CD4-positive, alpha-beta T cell treated with Interleukin-6 for 4 hours (primary cell): ENCODE data around the gene RBMS3.
"Not testable (repeated sequence)": the region's sequence is repeated elsewhere in the genome, so short reads cannot be mapped to it uniquely, and the experiment has no call there.

Experiments used
- DNase-seq: peaks from one replicate; pipeline ENCODE4 v3.0.0-alpha.2; 2020; ENCODE audit warnings: mixed read lengths

Gene RBMS3

DNA sequence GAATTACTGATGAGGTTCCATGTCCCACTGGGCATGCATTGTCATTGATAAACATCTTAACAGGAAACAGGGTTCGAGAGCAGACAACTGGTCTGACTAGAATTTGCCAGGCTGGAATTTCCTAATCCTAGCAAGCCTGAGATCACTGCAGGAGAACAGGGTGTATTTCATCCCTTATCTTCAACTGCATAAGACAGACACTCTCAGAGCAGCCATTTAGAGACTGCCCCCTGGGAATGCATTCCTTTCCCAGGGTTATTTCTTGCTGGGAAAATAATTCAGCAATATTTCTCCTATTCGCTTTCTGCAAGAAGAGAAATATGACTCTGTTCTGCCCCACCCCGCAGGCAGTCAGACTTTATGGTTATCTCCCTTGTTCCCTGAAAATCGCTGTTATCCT, 113.1 kb downstream of the RBMS3 start:
- not testable (repeated sequence) for DNase-seq

DNA sequence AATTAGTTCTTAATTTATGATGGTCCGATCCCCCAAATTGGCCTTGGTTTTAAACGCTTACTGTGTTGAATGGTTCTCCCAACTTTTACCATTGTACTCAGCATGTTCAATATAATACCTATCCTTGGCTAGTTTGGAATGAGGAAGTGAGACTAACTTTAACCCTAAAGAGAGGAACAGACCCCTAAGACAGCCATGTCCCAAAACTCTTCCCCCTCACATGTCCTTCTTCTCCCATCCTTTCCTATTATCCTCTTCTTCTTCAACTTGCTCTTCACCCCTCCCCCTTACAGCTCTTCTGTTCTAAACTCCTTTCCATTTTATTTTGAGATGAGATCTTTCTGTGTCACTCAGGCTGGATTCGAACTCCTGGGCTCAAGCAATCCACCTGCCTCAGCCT, 116.5 kb downstream of the RBMS3 start:
- DNase-seq, result no peak

DNA sequence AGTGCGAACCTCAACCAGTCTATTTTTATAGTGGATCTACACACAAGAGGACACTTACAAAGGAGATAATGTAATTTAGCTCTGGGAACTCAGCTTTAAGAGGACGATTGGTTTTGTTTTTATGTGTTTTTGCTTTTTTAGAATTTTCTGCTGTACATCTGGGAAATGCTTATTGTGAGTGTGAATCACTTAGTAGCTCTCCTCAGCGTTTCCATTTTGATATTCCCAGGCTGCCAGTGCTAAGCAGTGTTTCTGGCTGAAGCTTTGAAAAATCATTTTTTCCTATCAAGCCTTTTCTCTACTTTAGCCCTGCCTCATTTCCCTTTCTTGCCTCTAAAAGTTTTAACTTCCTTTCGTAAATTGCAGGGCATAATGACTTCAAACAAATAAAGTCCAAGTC, 117.9 kb downstream of the RBMS3 start:
- DNase-seq, result no peak

DNA sequence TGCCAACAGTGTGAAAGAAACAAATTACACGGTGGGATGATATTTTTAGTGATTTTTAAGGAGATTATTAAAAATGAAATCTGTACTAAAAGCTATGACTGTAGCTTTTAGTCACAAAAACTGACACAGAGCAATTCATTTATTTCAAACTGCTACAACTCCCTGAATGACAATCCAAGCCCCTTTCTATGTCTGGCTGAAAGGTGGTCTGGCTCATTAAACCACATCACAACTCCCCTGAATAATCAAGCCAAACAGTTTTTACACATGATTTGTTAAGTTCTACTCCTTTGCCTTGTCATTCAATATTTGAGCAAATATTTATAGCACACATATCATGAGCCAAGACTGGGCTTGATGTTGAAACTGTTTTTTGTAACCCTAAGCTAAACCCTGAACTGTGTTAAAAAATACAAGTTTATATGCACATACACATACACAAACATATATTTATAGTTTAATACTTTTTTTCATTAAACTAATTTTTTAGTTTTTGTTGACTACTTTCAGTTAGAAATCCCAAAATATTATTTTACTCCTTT, 125.5 kb downstream of the RBMS3 start:
- no peak for DNase-seq

DNA sequence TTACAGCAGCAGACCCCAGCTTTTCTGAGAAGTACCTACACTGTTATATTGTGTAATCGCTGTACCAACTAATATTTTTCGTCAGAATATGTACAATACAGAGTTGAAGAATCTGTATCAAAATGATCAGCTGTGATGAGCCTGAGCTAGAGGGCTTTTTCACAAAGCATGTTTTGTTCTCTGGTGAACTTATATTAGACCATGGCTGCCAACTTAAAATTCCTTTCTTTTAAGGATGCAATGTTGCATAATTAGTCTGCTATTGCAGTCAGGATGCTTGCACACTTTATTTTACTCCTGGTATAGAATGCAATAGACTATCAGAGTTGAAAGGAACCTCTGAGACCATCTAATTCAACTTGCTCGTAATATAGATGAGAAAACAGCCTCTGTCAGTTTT, 127.8 kb downstream of the RBMS3 start:
- no peak for DNase-seq

DNA sequence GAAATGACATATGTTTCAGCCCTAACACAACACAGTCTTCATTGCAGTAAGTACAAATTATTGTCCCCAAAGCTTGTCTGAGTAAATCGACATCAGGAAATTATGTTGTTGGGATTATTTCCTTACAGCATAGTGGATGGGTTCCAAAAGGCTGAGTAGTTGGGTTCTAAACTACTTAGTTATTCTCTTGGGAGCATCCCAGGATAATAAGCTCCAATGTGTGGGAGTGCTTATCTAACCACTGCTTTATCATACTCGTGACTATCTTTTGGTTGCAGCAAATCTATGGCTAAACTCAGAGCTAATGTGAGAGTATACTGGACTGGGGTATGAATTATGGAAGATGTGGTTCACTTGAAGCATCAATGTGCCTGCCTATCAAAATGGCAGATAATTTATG, 128.5 kb downstream of the RBMS3 start:
- no peak for DNase-seq

DNA sequence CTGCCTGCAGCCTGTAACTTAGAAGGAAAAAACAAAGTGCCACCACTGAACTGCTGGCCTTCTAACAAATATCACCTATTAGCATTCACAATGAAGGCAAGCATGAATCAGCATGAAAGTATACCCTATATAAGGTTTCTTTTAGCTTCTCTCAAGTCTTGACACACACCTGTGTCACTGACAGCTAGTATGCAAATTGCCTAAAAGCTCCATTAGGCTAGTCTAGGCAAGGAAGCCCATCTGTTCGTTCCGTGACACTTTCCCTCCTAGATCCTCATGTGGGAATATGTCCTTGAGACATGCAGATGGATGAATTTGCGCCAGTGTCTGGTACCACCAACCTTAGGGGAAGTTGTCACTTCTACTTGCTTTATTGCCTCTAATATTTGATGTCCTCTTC, 129.3 kb downstream of the RBMS3 start:
- DNase-seq, result no peak

DNA sequence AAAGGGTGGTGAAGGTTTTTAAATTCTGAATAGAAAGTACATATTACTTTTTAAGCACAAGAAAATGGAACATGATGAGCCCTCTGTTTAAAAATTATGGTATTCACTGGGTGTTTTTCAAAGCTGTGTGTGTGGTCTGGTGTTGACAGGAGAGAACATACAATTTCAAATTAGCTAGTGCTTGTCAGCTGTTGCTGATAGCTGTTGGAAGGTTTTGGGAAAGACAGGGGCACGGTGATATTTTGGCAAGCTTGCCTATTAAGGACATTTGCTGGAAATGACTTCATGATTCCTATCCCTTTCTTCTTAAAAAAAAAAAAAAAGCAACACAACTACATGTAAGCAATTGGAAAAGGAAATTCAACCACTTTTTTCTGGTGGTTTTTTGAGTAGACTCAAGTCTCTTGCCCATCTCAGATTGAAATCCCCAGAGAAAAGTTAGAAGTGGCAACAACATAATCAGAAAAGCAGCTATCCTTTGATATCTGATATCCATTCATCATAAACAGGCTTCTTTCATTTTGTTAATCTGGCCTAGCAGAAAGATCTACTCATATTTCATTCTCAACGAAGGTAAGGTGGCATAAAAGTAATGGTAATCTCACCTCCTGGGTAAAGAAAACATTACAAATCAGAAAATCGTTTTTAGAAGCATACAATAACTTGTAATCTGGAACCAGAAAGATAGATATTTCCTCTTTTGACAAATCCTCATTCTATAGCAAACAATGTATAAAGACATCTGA, 130.0 kb downstream of the RBMS3 start:
- DNase-seq, result no peak

DNA sequence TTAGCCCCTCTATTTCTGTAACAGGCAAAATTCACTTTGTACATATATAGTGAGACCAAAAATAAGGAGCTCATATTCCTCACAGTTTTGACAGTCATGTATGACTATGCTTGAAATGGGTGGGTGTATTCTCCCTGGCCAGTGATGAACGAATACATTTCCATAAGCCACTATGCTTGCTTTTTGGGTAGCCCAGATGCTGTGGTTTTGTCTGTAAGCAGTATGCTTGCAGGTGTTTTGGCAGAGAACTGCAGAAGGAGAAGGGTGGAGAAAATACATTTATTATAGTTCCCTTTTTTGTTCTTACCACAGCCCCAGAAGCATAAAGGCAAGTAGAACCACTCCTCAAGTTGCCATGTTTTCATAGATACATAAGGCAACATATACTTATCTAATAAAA, 131.2 kb downstream of the RBMS3 start:
- no peak for DNase-seq

DNA sequence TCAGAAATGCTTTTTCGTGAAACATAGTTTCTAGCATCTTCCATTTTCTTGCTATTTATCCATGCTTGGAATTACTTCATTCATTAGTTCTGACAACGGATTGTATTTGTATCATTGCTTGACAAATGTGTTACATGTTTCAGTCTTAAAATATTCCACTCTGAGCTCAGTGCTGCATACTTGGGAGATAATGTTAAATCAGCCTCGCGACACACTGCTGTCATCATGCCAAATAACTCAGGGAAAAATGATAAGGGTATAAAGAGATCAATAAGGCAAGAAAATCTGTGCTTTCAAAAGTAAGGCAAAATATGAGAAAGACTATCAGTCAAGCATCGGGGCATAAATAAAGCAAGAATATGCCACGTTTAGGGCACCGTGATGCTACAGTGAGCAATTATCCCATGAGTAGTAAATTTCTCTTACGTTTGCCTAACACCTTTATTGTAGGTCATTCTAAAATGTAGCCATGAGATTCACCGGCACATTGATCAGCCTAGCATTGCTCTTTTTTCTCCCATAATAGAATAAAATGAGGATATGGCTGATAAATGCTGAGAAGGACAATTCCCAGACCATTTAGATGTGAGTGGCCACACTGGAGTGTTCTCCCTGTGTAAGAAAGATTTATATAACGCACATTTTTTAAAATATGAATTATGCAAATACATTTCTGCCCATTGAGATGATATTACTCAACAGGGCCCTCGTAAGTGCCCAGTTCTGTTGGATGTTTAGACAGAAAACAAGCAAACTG, 133.8 kb downstream of the RBMS3 start:
- no peak for DNase-seq

DNA sequence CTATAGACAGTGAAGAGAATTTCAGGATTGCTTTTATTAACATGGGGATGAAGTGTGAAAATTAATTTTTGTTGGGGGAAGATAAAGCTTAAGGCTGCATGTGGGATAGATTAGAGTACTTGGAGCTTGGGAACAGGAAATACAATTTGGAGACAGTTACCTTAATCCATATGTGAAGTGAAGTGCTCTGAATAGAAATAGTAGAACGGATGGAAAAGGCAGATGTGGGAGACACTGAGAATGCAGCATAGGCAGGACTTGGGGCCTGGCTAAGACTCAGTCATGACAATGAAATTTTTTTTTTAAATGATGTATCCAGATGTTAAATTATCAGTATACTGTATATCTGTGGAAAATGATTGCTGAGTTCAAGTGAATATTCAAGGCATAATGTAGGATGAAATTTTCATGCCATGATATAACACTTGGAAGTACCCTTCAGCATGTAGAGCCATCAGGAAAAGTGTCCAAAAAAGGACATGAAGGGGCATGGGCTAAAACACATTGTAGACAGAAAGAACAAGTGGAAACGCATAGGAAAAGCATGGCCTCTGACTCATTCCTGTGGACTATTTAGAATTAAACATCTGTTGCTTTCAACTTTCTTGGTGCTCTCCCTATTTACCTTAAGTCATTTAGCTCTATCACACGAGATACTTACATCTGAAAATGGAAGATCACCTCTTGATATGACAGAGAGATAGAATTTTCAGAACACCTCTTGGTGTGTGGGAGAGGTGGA, 134.8 kb downstream of the RBMS3 start:
- no peak for DNase-seq

DNA sequence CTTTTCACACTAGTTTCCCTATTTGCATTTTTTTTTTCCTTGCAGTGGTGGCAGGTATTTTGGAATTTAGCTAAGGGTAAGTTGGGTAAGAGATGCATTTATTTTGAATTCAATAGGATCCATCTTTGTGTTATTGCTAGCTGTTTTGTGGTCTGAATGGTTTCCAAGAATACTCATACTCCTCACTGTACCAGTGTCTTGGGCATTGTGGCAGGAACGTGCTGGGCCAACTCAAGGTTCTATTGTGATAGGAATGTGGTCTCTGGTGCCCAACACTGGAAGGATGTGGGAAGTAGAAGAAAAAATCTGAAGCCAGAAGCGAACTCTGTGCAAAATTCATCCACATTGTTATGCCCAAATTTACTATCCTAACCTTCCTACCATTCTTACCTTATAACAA, 135.6 kb downstream of the RBMS3 start:
- DNase-seq, result no peak

DNA sequence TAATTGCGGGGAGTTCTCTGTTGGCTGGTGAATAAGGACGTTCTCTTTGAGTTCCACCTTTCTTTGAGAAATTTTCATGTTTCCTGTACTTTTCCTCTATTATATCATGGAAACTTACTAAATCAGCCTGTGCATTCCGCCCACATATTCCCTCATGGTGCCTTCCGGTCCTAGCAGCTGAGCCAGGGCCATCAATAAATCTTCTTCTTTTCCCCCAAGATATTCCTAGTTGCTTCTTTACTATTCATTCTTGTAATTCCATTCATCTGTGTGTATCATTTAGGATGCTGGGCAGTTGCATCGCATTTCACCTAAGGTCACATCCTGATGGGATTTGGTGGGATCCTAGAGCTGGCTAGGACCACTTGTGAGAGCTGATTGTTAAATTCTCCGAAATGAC, 139.2 kb downstream of the RBMS3 start:
- no peak for DNase-seq

DNA sequence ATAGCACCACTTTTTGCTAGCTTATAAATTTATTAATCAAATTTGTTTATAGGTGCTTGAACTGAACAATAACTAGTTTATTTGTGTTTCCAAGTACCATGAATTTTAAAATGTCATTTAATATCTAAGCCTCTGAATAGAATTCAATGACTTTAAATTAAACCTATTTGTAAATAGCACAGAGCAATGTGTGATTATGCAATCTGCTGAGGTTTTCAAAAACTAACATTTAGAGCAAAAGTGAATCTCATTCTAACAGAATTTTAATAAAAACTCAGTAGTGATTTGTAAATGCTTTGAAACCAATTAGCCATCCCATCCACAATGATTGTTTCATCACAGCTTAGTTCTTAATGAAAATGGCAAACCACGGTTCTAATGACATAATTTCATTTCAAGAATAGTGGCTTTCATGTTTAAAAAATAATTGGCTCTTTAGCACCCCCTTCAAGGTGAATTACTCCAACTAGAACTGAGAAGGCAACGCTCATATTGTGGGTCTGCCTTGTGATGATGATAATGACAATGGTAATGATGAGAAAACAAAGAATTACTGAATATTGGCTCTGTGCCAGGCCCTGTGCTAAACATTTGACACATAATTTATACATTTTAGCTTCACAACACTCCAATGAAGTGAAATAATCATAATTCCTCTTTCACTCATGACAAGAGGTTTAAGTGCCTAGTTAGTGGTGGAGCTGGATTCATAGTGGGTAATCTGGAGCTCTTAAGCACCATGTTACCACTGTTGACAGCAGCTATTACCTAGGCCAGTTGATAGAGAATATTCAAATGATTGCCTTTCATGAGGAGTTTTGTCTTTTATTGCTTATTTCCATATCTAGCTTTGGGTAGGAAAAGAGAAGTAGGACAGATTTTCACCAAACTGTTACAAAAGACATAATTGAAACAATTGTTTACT, 145.7 kb downstream of the RBMS3 start:
- DNase-seq, result no peak

DNA sequence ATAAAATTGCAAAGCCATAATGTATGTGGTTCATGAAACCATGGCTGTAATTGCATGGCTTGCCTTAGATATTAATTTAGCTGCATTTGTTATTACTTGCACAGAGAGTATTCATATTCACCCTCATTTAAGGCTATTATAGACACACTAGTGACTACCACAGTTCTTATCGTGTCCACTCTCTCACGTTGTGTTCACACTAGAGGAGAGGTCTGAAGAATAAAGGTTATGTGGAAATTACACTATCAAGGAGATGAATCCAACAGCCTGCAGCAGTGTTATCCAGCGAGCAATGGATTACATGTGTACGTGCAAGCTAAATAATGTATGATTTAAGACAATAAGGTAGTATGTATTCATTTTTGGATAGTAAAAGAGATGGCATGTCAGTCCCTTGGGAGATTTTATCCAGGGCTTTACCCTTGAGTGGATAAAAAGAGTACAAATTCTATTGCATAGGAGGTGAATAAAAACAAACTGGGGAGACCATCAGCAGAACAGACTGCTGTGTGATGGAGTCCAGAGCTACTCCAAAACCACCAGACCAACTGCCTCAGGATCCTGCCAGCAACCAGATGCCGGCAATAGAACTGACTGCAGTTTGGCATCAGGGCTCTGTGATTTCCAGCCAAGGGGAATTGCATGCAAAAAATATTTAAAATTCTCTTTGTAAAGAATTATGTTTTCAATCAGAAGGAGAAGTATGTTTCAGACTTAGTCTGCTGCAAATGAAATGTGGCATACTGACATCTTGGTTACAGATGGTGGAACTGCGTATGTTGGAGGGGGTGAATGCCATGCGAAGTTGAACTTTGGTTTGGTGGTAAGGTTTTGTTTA, 146.6 kb downstream of the RBMS3 start:
- no peak for DNase-seq

DNA sequence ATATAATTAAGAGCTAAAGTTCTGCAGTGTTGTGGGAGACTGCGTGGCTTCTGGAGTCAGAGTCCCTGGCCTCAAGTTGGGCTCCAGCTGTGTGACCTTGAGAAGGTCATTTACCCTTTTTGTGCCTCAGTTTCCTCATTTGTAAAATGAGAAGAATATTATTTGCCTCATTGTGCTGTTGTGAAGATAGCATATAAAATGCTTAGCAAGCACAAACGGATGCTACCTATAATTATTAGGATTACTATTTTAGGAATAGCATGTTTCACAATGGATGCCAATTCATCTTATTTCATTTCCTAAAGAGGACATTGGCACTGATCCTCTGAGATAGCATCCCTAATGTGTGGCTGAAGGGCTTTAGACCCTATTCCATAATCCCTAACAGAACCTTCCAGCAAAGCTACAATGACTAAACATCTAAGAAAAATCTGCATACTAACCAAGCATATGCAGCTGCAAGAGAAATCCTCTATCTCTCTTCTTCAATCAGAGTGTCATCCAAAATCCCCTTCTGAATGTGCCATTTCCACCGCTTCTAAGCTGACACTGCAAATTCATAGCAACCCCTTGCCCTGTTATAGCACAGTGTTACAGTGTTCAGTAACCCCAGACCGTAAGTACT, 148.3 kb downstream of the RBMS3 start:
- DNase-seq, result no peak

DNA sequence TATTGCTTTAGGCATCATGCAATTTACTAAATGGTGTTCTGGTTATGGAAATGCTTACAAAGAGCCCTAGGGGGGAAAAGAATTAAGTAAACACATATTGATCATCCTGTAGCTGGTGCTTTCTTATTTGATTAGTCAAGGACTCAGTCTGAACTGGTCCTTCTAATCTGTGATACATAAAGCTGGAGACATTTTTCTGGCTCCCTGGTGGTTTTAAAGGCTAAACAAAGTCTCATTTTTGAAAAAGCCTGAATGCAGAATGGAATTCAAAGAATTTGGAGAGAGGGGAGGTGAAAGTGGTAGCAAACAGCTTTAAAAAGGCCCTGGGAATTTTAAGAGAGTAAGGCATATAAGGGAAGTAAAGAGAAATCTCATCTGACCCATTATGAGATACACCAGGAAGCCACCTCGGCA, 149.7 kb downstream of the RBMS3 start:
- DNase-seq, result no peak

DNA sequence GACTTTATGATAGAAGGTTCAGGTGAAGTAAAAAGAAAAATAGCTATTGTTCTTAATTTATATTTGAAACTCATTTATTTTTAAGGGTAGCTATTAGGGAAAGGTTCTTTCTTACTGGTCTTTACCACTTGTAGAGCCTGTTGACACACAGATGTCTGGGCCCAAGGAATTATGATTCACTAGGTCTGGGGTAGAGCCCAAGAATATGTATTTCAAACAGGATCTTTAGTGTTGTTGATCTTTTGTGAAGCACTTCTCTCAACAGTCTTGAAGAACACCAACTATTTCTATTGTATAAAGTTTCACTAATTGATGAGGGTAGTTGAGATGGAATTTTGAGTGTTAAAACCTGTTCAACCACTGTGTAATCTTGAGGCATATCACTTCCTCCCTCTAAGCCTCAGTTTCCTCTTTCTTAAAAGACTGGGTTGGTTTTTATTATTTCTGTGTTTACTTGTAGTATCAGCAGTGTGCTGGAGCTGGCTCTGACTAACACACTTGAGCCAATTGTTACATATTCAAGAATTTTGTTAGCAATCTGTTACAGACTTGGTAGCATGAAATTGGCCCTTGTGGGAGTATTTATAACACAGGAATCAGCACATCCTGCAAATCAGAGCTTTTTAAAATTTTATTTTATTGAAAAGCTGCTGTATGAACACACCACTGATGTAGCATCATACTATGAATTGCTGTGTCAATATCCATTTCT, 155.9 kb downstream of the RBMS3 start:
- no peak for DNase-seq

DNA sequence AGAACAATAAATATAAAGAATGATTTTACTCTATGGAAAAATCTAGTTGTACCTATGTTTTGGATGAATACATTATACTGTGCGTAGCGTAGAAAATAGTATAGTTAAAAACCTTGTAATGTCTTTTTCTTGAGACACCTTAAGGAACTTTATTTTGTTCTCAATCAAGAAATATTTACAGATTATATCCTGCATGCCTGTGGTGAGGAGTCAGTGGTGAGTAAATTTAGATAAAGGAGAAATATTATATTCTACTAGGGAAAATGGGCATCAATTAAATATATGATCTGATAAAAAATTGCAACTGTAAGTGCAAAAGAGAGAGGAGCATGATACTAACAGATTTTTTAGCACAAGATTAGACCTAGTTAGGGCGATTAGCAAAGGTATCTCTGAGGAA, 157.7 kb downstream of the RBMS3 start:
- no peak for DNase-seq
